SU-DHL-6 (cell line): ENCODE measurements around the gene NUDT21.

Source experiments
- H2AFZ ChIP-seq: fragments of 200-600 bp; sonication (generic); 2 replicates; pipeline ENCODE4 v1.6.1; 2014; ENCODE audit warnings: low read depth, mild to moderate bottlenecking, moderate library complexity, mixed read lengths, antibody characterized with exemption, low read length; ENCODE audit not compliant: severe bottlenecking
- H3F3A ChIP-seq: fragments of 200-600 bp; shearing (Covaris generic); 2 replicates; pipeline ENCODE4 v1.6.0; 2016; ENCODE audit warnings: antibody characterized with exemption, mild to moderate bottlenecking; ENCODE audit not compliant: insufficient read depth
- H3K27ac ChIP-seq: fragments of 200-600 bp; sonication (generic); 2 replicates; pipeline ENCODE4 v1.5.1; 2016; ENCODE audit warnings: low read depth, mild to moderate bottlenecking, low read length, moderate library complexity, mixed read lengths
- H3K27me3 ChIP-seq: fragments of 200-600 bp; sonication (generic), shearing (Covaris generic); 2 replicates; pipeline ENCODE4 v1.6.0; 2014; ENCODE audit warnings: mild to moderate bottlenecking, low read length
- H3K36me3 ChIP-seq: fragments of 200-600 bp; sonication (generic); 2 replicates; pipeline ENCODE4 v1.6.1; 2014; ENCODE audit warnings: mild to moderate bottlenecking, low read length, mixed read lengths
- H3K4me2 ChIP-seq: fragments of 300-600, 200-600 bp; shearing (Covaris generic), sonication (generic); 2 replicates; pipeline ENCODE4 v1.6.0; 2014; ENCODE audit warnings: low read length, low read depth, mild to moderate bottlenecking; ENCODE audit not compliant: poor library complexity, severe bottlenecking
- H3K4me3 ChIP-seq: fragments of 200-600 bp; sonication (generic); 2 replicates; pipeline ENCODE4 v1.5.1; 2014; ENCODE audit warnings: antibody characterized with exemption, low read length, mild to moderate bottlenecking, mixed read lengths; ENCODE audit not compliant: insufficient read depth, poor library complexity, severe bottlenecking
- H3K79me2 ChIP-seq: fragments of 200-600 bp; sonication (generic); 2 replicates; pipeline ENCODE4 v1.6.1; 2014; ENCODE audit warnings: mild to moderate bottlenecking, low read length, moderate library complexity; ENCODE audit not compliant: insufficient read depth
- H3K9ac ChIP-seq: fragments of 200-600 bp; sonication (generic); 2 replicates; pipeline ENCODE4 v1.7.0; 2014; ENCODE audit warnings: mild to moderate bottlenecking, low read length
- H3K9me2 ChIP-seq: fragments of 200-600 bp; sonication (generic); replicated peaks from 2 replicates; pipeline ENCODE4 v1.6.1; 2014; ENCODE audit warnings: low read length; ENCODE audit not compliant: insufficient read depth
- H3K9me3 ChIP-seq: fragments of 200-600 bp; sonication (generic); 2 replicates; pipeline ENCODE4 v1.6.1; 2014; ENCODE audit warnings: low read length, mixed read lengths; ENCODE audit not compliant: insufficient read depth
- H4K20me1 ChIP-seq: fragments of 200-600 bp; sonication (generic); 2 replicates; pipeline ENCODE4 v1.6.1; 2014; ENCODE audit warnings: low read depth, mild to moderate bottlenecking, antibody characterized with exemption, low read length, moderate library complexity, mixed read lengths
- EZH2phosphoT487 ChIP-seq: fragments of 200-600 bp; sonication (generic), shearing (Covaris generic); conservative IDR thresholded peaks from 2 replicates; pipeline ENCODE4 v1.6.1; 2018; ENCODE audit warnings: mild to moderate bottlenecking, antibody characterized with exemption, low read length, moderate library complexity, mixed read lengths
- TF ChIP-seq, protein P1 (sequence below): fragments of 200-600 bp; sonication (generic); IDR thresholded peaks from one replicate; pipeline ENCODE4 v1.5.1; 2017; ENCODE audit warnings: antibody characterized with exemption, mild to moderate bottlenecking, low read length, moderate library complexity; ENCODE audit not compliant: insufficient read depth, poor library complexity, severe bottlenecking

The NUDT21 gene

DNA sequence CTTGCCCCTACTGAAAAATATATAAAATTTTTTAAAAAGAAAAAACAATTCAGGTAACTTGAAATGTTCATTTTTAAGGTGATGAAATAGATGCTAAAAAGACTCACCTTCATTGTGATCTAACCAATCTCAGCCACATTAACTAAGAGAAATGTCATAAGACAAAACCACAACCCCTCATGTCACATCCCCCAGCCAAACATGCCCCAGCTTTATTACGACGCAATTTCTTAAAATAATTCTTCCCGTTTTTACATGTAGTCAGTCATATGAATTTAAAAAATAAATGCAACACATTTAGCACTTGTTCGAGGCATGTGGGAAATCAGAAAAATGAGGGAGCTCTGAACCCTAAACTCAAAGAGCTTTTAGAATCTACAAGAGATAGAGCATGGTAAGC is 35.3 kb downstream of the NUDT21 start:
- H3K9ac ChIP-seq, result peak overlapping the region; percentile 24; the same call in 1 of the 2 replicates
- H3K36me3 ChIP-seq, result 0 out of 2 replicates have a peak, but pooled peaks cover 12% of the 10 kb centered on the region
- TF ChIP-seq, protein P1, sequence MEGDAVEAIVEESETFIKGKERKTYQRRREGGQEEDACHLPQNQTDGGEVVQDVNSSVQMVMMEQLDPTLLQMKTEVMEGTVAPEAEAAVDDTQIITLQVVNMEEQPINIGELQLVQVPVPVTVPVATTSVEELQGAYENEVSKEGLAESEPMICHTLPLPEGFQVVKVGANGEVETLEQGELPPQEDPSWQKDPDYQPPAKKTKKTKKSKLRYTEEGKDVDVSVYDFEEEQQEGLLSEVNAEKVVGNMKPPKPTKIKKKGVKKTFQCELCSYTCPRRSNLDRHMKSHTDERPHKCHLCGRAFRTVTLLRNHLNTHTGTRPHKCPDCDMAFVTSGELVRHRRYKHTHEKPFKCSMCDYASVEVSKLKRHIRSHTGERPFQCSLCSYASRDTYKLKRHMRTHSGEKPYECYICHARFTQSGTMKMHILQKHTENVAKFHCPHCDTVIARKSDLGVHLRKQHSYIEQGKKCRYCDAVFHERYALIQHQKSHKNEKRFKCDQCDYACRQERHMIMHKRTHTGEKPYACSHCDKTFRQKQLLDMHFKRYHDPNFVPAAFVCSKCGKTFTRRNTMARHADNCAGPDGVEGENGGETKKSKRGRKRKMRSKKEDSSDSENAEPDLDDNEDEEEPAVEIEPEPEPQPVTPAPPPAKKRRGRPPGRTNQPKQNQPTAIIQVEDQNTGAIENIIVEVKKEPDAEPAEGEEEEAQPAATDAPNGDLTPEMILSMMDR, result no peak
- no peak for TF ChIP-seq EZH2phosphoT487
- H3K27me3 ChIP-seq, result no peaks in the 10 kb centered on the region
- no peak overlapping the region for H2AFZ ChIP-seq
- peaks cover 74% of the 10 kb centered on the region for H3K79me2 ChIP-seq
- no peaks in the 10 kb centered on the region for H4K20me1 ChIP-seq
- peaks cover 25% of the 10 kb centered on the region for H3F3A ChIP-seq
- H3K4me3 ChIP-seq, result peak overlapping the region; percentile 29
- peak overlapping the region; percentile 66 for H3K27ac ChIP-seq
- no peaks in the 10 kb centered on the region for H3K9me3 ChIP-seq
- H3K4me2 ChIP-seq, result peak overlapping the region; percentile 61
- no peaks in the 10 kb centered on the region for H3K9me2 ChIP-seq

DNA sequence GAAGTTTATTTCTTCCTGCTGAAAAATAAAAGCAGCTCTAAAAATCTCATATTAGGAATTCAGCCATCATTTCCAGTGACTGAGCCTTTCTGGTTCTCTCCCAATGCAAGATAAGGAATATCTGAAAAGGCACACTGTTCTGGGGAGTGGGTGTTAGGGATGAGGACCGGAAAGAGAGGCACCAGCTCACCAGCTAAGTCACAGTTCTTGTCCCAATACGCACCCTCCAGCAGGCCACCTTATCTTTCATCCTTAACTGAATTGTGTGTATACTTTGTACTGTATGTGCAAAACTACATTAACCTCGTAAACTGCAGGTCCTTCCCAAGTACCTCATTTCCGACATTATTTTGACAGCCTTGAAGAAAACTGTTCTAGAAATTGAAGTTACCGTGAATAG is 36.8 kb downstream of the NUDT21 start:
- no peaks in the 10 kb centered on the region for H3K27me3 ChIP-seq
- no peak overlapping the region for H3K9ac ChIP-seq
- peaks cover 59% of the 10 kb centered on the region for H3K79me2 ChIP-seq
- no peaks in the 10 kb centered on the region for H3K9me2 ChIP-seq
- no peak overlapping the region for H3K4me3 ChIP-seq
- H2AFZ ChIP-seq, result no peak overlapping the region
- H3F3A ChIP-seq, result peaks cover 12% of the 10 kb centered on the region; the same call in 1 of the 2 replicates
- peaks cover 17% of the 10 kb centered on the region; the same call in 1 of the 2 replicates for H3K36me3 ChIP-seq
- no peak for TF ChIP-seq EZH2phosphoT487
- TF ChIP-seq, protein P1, result no peak
- H3K4me2 ChIP-seq, result no peak overlapping the region
- no peak overlapping the region for H3K27ac ChIP-seq
- no peaks in the 10 kb centered on the region for H4K20me1 ChIP-seq
- H3K9me3 ChIP-seq, result no peaks in the 10 kb centered on the region

DNA sequence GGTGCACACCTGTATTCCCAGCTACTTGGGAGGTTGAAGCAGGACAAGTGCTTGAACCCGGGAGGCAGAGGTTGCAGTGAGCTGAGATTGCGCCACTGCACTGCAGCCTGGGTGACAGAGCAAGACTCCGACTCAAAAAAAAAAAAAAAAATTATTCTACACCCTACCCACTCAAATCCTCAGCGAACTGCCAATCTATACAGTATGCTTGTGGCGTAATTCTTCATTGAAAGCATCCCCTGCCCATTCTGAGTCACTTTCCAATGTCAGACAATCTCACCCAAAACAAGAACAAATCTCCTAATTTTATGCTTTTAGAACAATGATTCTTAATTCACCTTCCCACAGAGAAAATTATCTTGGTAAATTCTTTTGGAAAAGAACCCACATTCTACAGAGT is 37.8 kb downstream of the NUDT21 start:
- TF ChIP-seq, protein P1, result no peak
- no peak overlapping the region for H3K9ac ChIP-seq
- no peak overlapping the region for H3K4me2 ChIP-seq
- H3K27me3 ChIP-seq, result no peaks in the 10 kb centered on the region
- H3F3A ChIP-seq, result peaks cover 12% of the 10 kb centered on the region; the same call in 1 of the 2 replicates
- H3K9me3 ChIP-seq, result no peaks in the 10 kb centered on the region
- H3K79me2 ChIP-seq, result peaks cover 50% of the 10 kb centered on the region
- H2AFZ ChIP-seq, result no peak overlapping the region
- H4K20me1 ChIP-seq, result no peaks in the 10 kb centered on the region
- peaks cover 18% of the 10 kb centered on the region; the same call in 1 of the 2 replicates for H3K36me3 ChIP-seq
- H3K9me2 ChIP-seq, result no peaks in the 10 kb centered on the region
- H3K27ac ChIP-seq, result no peak overlapping the region
- H3K4me3 ChIP-seq, result no peak overlapping the region

GRCh38 chr16:56411624-56412023 is 39.5 kb downstream of the NUDT21 start:
- H4K20me1 ChIP-seq, result no peaks in the 10 kb centered on the region

More at GRCh38 chr16:56411624-56412023, 39.5 kb downstream of the NUDT21 start:
- Histone ChIP-seq H3K4me2 (no peak overlapping the region), H3K9me2 (no peaks in the 10 kb centered on the region), H3K27me3 (no peaks in the 10 kb centered on the region), H3K79me2 (peaks cover 33% of the 10 kb centered on the region), H3K27ac (no peak overlapping the region), H3K36me3 (peaks cover 18% of the 10 kb centered on the region; the same call in 1 of the 2 replicates), H3K4me3 (no peak overlapping the region), H2AFZ (no peak overlapping the region), H3K9ac (no peak overlapping the region), H3K9me3 (no peaks in the 10 kb centered on the region), H3F3A (peaks cover 11% of the 10 kb centered on the region; the same call in 1 of the 2 replicates)
- TF ChIP-seq EZH2phosphoT487, result no peak
- TF ChIP-seq, protein P1, result no peak
